ENCODE measurements around the gene ERO1B. TPM values are rescaled to one million over a fixed set of nuclear protein-coding genes. Genes with fewer than 3 reads are reported as not detected.

Gene ERO1B
- polyA plus RNA-seq, 1 of the 3 experiments (the other 2 are of a cell fraction) = 0.79 TPM

GRCh38 chr1:236321101-236321500 lies 39.3 kb upstream of the ERO1B start:
- WGBS (ENCODE audit: low lambda C conversion rate) = 14% methylated on average over 5 of the region's 5 CpGs

More at GRCh38 chr1:236321101-236321500, 39.3 kb upstream of the ERO1B start:
- Histone ChIP-seq H3K4me2 (no peak overlapping the region), H3K27ac (ENCODE audit: low read depth in 2 of 2, low read length in 1 of 2) (no peak overlapping the region), H3K79me2 (ENCODE audit: insufficient read depth) (no peaks in the 10 kb centered on the region), H3K27me3 (ENCODE audit: insufficient read depth) (no peaks in the 10 kb centered on the region), H4K20me1 (ENCODE audit: insufficient read depth) (no peaks in the 10 kb centered on the region), H3K36me3 (replicated peaks in 1 of 2; ENCODE audit: control insufficient read depth in 1 of 2, insufficient read depth in 2 of 2, low read length in 1 of 2) (no peaks in the 10 kb centered on the region), H3K4me3 (ENCODE audit: low read depth in 2 of 2, low read length in 1 of 2) (no peak overlapping the region), H3K9ac (no peak overlapping the region), H2AFZ (ENCODE audit: low read depth) (no peak overlapping the region), H3K9me2 (no peaks in the 10 kb centered on the region), H3K4me1 (ENCODE audit: control insufficient read depth in 1 of 2, insufficient read depth in 2 of 2, low read depth in 1 of 2, low read length in 1 of 2) (no peaks in the 10 kb centered on the region), H3K9me3 (no peaks in the 10 kb centered on the region), H3F3A (replicated peaks; ENCODE audit: insufficient read depth) (no peaks in the 10 kb centered on the region)
- no peak for DNase-seq
- CTCF ChIA-PET = no interaction called here
- POLR2A ChIA-PET = no interaction called here
- no peak for TF ChIP-seq CTCF (IDR thresholded peaks at IDR 0.05)
- no peak for TF ChIP-seq CHD2 (IDR thresholded peaks at IDR 0.05; ENCODE audit: low read length, partially characterized antibody)
- no peak for TF ChIP-seq NRF1 (IDR thresholded peaks at IDR 0.05; ENCODE audit: low read depth, low read length)
- no peak for TF ChIP-seq IRF3 (IDR thresholded peaks at IDR 0.05; ENCODE audit: low read depth, low read length)
- TF ChIP-seq MAX (IDR thresholded peaks at IDR 0.05; ENCODE audit: low read depth) = no peak
- no peak for TF ChIP-seq ZBTB33 (IDR thresholded peaks at IDR 0.05; ENCODE audit: borderline replicate concordance, low read depth)
- TF ChIP-seq TCF12 (IDR thresholded peaks at IDR 0.05) = no peak
- TF ChIP-seq EP300 (IDR thresholded peaks at IDR 0.05; ENCODE audit: borderline replicate concordance in 1 of 2, low read depth in 1 of 2, low read length in 1 of 2) = no peak
- TF ChIP-seq NFIC (IDR thresholded peaks at IDR 0.05; ENCODE audit: borderline replicate concordance) = no peak
- TF ChIP-seq TAF1 (IDR thresholded peaks at IDR 0.05; ENCODE audit: borderline replicate concordance, low read depth, low read length) = no peak
- no peak for TF ChIP-seq ELF1 (IDR thresholded peaks at IDR 0.05)
- TF ChIP-seq REST (IDR thresholded peaks at IDR 0.05; ENCODE audit: low read depth, low read length) = no peak
- no peak for TF ChIP-seq MEF2A (IDR thresholded peaks at IDR 0.05; ENCODE audit: borderline replicate concordance, low read depth)
- TF ChIP-seq USF2 (IDR thresholded peaks at IDR 0.05; ENCODE audit: borderline replicate concordance, low read depth, low read length) = no peak
- TF ChIP-seq POLR2AphosphoS5 (IDR thresholded peaks at IDR 0.05; ENCODE audit: low read depth, low read length) = no peak
- no peak for TF ChIP-seq YY1 (IDR thresholded peaks at IDR 0.05; ENCODE audit: low read depth)
- no peak for TF ChIP-seq MXI1 (IDR thresholded peaks at IDR 0.05; ENCODE audit: low read depth, low read length)
- TF ChIP-seq GATA2 (CRISPR knock-in tag; IDR thresholded peaks at IDR 0.05) = no peak

All from SK-N-SH (cell line).